Mesenchymal stem cell (in vitro differentiated cells and primary cell): ENCODE results near the gene RBMS3.

Experiments used
- DNase-seq: peaks from one replicate; pipeline ENCODE4 v3.0.0-alpha.2; 2013
- H2AFZ ChIP-seq: one replicate; pipeline ENCODE4 v1.6.1; 2013; ENCODE audit warnings: low read depth, mild to moderate bottlenecking, control low read depth, inconsistent platforms, low read length, moderate library complexity
- H2AK5ac ChIP-seq: 2 replicates; pipeline ENCODE4 v1.6.1; 2013; ENCODE audit warnings: low read length, moderate library complexity, mild to moderate bottlenecking, inconsistent platforms; ENCODE audit not compliant: severe bottlenecking
- H2BK120ac ChIP-seq: one replicate; pipeline ENCODE4 v1.6.1; 2013; ENCODE audit warnings: low read depth, mild to moderate bottlenecking, inconsistent platforms, low read length, moderate library complexity
- H2BK12ac ChIP-seq, 2 experiments: one replicate each; pipeline ENCODE4 v1.6.1; 2013; ENCODE audit warnings: inconsistent platforms in 2 of 2, low read length in 2 of 2, mild to moderate bottlenecking in 2 of 2, moderate library complexity in 2 of 2, control low read depth in 1 of 2
- H2BK15ac ChIP-seq: one replicate; pipeline ENCODE4 v1.6.1; 2013; ENCODE audit warnings: mild to moderate bottlenecking, low read depth, inconsistent platforms; ENCODE audit not compliant: poor library complexity, severe bottlenecking
- H2BK5ac ChIP-seq: 2 replicates; pipeline ENCODE4 v1.6.1; 2013; ENCODE audit warnings: low read depth, mild to moderate bottlenecking, low read length, control low read depth, inconsistent platforms; ENCODE audit not compliant: poor library complexity, severe bottlenecking
- H3K14ac ChIP-seq, 2 experiments: one replicate each; pipeline ENCODE4 v1.6.1; 2013; ENCODE audit warnings: inconsistent platforms in 2 of 2, low read length in 2 of 2, control low read depth in 1 of 2, mild to moderate bottlenecking in 1 of 2, moderate library complexity in 1 of 2
- H3K18ac ChIP-seq, 2 experiments: one replicate each; pipeline ENCODE4 v1.6.1; 2013; ENCODE audit warnings: inconsistent platforms in 2 of 2, low read length in 2 of 2, control low read depth in 1 of 2, low read depth in 1 of 2, mild to moderate bottlenecking in 1 of 2
- H3K23ac ChIP-seq, 2 experiments: one replicate each; pipeline ENCODE4 v1.6.1; 2013; ENCODE audit warnings: inconsistent platforms in 2 of 2, low read length in 2 of 2, mild to moderate bottlenecking in 2 of 2, moderate library complexity in 2 of 2, control low read depth in 1 of 2
- H3K27ac ChIP-seq: 2 replicates; pipeline ENCODE4 v1.5.1; 2013; ENCODE audit warnings: mild to moderate bottlenecking, moderate library complexity, low read length, control low read depth, inconsistent platforms; ENCODE audit not compliant: poor library complexity, severe bottlenecking
- H3K27me3 ChIP-seq, 2 experiments: 2 replicates each; pipeline versions ENCODE4 v1.6.1 to v1.7.0; 2013; ENCODE audit warnings: low read length in 2 of 2, mild to moderate bottlenecking in 2 of 2, moderate library complexity in 2 of 2, control low read depth in 1 of 2, inconsistent platforms in 1 of 2; ENCODE audit not compliant: control insufficient read depth in 1 of 2, insufficient read depth in 1 of 2
- H3K36me3 ChIP-seq, 2 experiments: 2 replicates each; pipeline versions ENCODE4 v1.6.1 to v1.7.0; 2013; ENCODE audit warnings: low read length in 2 of 2, control low read depth in 1 of 2, inconsistent platforms in 1 of 2, low read depth in 1 of 2, mild to moderate bottlenecking in 1 of 2; ENCODE audit not compliant: insufficient read depth in 2 of 2, control insufficient read depth in 1 of 2
- H3K4ac ChIP-seq, 2 experiments: one replicate each; pipeline ENCODE4 v1.6.1; 2013; ENCODE audit warnings: inconsistent platforms in 2 of 2, low read length in 2 of 2, mild to moderate bottlenecking in 2 of 2, moderate library complexity in 2 of 2, control low read depth in 1 of 2, low read depth in 1 of 2
- H3K4me1 ChIP-seq: 2 replicates; pipeline ENCODE4 v1.6.1; 2013; ENCODE audit warnings: low read depth, low read length, control low read depth; ENCODE audit not compliant: control insufficient read depth, insufficient read depth
- H3K4me2 ChIP-seq: 2 replicates; pipeline ENCODE4 v1.6.1; 2013; ENCODE audit warnings: low read length, mild to moderate bottlenecking, inconsistent platforms; ENCODE audit not compliant: poor library complexity, severe bottlenecking
- H3K4me3 ChIP-seq, 2 experiments: 2 replicates each; pipeline versions ENCODE4 v1.5.1 to v1.7.0; 2013; ENCODE audit warnings: low read length in 2 of 2, mild to moderate bottlenecking in 2 of 2, control low read depth in 1 of 2, low read depth in 1 of 2; ENCODE audit not compliant: insufficient read depth in 1 of 2
- H3K79me1 ChIP-seq: replicated peaks from 2 replicates; pipeline ENCODE4 v1.6.1; 2013; ENCODE audit warnings: mild to moderate bottlenecking, control low read depth, low read length, inconsistent platforms; ENCODE audit not compliant: poor library complexity, severe bottlenecking
- H3K9ac ChIP-seq: 2 replicates; pipeline ENCODE4 v1.7.0; 2013; ENCODE audit warnings: mild to moderate bottlenecking, low read length, moderate library complexity
- H3K9me3 ChIP-seq: 2 replicates; pipeline ENCODE4 v1.7.0; 2013; ENCODE audit warnings: mild to moderate bottlenecking, low read length; ENCODE audit not compliant: control insufficient read depth
- H4K8ac ChIP-seq: one replicate; pipeline ENCODE4 v1.6.1; 2013; ENCODE audit warnings: inconsistent platforms, mild to moderate bottlenecking, low read length, moderate library complexity
- H4K91ac ChIP-seq: one replicate; pipeline ENCODE4 v1.6.1; 2013; ENCODE audit warnings: mild to moderate bottlenecking, low read length, inconsistent platforms
- WGBS: methylation state at CpG from one replicate; pipeline ENCODE4 v1.1.7; 2013; ENCODE audit warnings: mixed read lengths; 5-methylcytosine and 5-hydroxymethylcytosine counted together

The RBMS3 gene

DNA sequence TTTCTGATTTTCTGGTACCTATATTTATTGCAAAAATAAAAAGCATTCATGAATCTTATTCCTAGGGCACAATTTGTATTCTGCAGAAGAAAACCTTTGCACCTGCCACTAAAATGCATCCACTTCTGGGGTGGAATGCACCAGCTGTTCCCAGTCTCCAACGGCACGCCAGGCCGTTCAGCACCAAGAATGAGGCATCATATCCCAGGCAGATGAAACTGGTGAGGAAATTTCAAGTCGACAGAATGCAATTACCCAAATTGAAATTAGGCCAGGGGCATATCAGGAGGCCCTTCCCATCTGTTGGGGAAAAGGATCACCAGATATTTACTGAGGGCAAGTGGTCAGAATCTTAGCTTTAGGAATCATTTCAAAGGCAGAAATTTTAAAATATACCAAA lies 13.6 kb upstream of the RBMS3 start:
- Histone ChIP-seq H3K36me3 (no peaks in the 10 kb centered on the region), H2BK15ac (no peak overlapping the region)
- 87% methylated on average over 4 of the region's 4 CpGs for WGBS

DNA sequence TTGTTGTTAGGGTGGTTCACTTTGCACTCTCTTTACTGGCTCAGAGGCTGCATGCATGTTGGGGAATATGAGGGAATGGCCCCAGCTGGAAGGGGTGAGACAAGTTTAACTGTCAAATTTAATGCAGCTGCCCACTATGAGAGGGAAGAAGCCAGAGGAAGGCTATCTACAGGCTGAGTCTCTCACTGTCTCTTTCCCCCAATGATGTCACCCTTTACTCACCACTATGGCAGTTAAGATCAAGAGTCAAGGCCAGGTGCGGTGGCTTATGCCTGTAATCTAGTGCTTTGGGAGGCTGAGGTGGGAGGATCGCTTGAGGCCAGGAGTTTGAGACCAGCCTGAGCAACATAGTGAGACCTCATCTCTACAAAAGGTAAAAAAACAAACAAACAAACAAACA lies 12.2 kb upstream of the RBMS3 start:
- WGBS: 86% methylated on average over 1 of the region's 2 CpGs
- DNase-seq: no peak
- H2BK15ac ChIP-seq: no peak overlapping the region

More for the DNA sequence above, 13.6 kb upstream of the RBMS3 start:
- H3K79me1 ChIP-seq: no peaks in the 10 kb centered on the region
- no peak overlapping the region for H3K4me2 ChIP-seq
- H2AFZ ChIP-seq: no peak overlapping the region
- H3K4ac ChIP-seq: no peak overlapping the region
- no peak overlapping the region for H3K9ac ChIP-seq
- DNase-seq: no peak
- H2AK5ac ChIP-seq: no peak overlapping the region
- H3K23ac ChIP-seq: no peak overlapping the region
- H4K8ac ChIP-seq: no peak overlapping the region
- no peak overlapping the region for H3K4me3 ChIP-seq
- no peak overlapping the region for H2BK5ac ChIP-seq
- no peak overlapping the region for H2BK120ac ChIP-seq
- H3K9me3 ChIP-seq: no peaks in the 10 kb centered on the region
- no peak overlapping the region for H3K14ac ChIP-seq
- no peaks in the 10 kb centered on the region for H3K27me3 ChIP-seq
- no peak overlapping the region for H3K27ac ChIP-seq
- H2BK12ac ChIP-seq: no peak overlapping the region
- H3K18ac ChIP-seq: no peak overlapping the region
- H4K91ac ChIP-seq: no peak overlapping the region
- no peaks in the 10 kb centered on the region for H3K4me1 ChIP-seq

GRCh38 chr3:29270752-29271151 lies 10.1 kb upstream of the RBMS3 start:
- no CpG with 5 or more reads among the region's 1 CpG for WGBS
- Histone ChIP-seq H4K8ac (no peak overlapping the region), H2AFZ (no peak overlapping the region), H3K4ac (no peak overlapping the region), H3K9me3 (no peaks in the 10 kb centered on the region), H3K36me3 (no peaks in the 10 kb centered on the region), H3K79me1 (peaks cover 4% of the 10 kb centered on the region), H2AK5ac (no peak overlapping the region), H3K23ac (no peak overlapping the region), H3K4me1 (no peaks in the 10 kb centered on the region), H3K27ac (no peak overlapping the region), H3K14ac (no peak overlapping the region), H3K4me2 (no peak overlapping the region), H2BK12ac (no peak overlapping the region), H2BK15ac (no peak overlapping the region), H4K91ac (no peak overlapping the region), H3K18ac (no peak overlapping the region), H3K9ac (no peak overlapping the region), H3K27me3 (no peaks in the 10 kb centered on the region), H3K4me3 (no peak overlapping the region), H2BK120ac (no peak overlapping the region), H2BK5ac (no peak overlapping the region)
- DNase-seq: no peak

More for the DNA sequence above, 12.2 kb upstream of the RBMS3 start:
- H2BK12ac ChIP-seq: no peak overlapping the region
- H2BK120ac ChIP-seq: no peak overlapping the region
- H3K27ac ChIP-seq: no peak overlapping the region
- no peaks in the 10 kb centered on the region for H3K4me1 ChIP-seq
- H3K4ac ChIP-seq: no peak overlapping the region
- no peak overlapping the region for H2AK5ac ChIP-seq
- H3K79me1 ChIP-seq: peaks cover 2% of the 10 kb centered on the region
- no peak overlapping the region for H3K23ac ChIP-seq
- H3K36me3 ChIP-seq: no peaks in the 10 kb centered on the region
- no peak overlapping the region for H2AFZ ChIP-seq
- no peak overlapping the region for H3K18ac ChIP-seq
- no peak overlapping the region for H2BK5ac ChIP-seq
- no peak overlapping the region for H3K9ac ChIP-seq
- no peak overlapping the region for H3K4me3 ChIP-seq
- no peaks in the 10 kb centered on the region for H3K9me3 ChIP-seq
- no peak overlapping the region for H4K8ac ChIP-seq
- H3K4me2 ChIP-seq: no peak overlapping the region
- no peak overlapping the region for H3K14ac ChIP-seq
- no peak overlapping the region for H4K91ac ChIP-seq
- no peaks in the 10 kb centered on the region for H3K27me3 ChIP-seq

DNA sequence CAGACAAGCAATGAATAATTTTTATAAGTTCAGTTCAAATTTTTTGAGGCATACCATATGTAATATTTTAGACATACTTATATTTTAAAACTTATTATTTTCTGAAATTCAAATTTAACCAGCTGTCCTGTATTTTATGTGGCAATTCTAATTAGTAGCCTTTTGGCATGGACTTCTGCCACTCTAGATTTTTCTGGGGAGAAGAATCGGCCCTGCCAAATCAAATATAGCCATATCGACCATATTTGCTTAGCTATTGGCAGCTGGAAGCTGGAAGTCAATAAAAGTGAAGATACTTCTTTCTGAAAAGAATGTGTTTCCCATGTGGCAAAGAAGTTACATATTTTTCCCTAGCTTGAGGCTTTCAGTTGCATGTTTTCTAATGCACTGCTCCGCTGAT lies 9.4 kb upstream of the RBMS3 start:
- H3K4ac ChIP-seq: no peak overlapping the region
- H3K79me1 ChIP-seq: peaks cover 4% of the 10 kb centered on the region
- H2BK15ac ChIP-seq: no peak overlapping the region
- H3K23ac ChIP-seq: no peak overlapping the region
- H3K18ac ChIP-seq: no peak overlapping the region
- H3K27me3 ChIP-seq: no peaks in the 10 kb centered on the region
- H3K4me1 ChIP-seq: no peaks in the 10 kb centered on the region
- no peaks in the 10 kb centered on the region for H3K9me3 ChIP-seq
- 93% methylated on average over 3 of the region's 3 CpGs for WGBS
- no peak overlapping the region for H3K14ac ChIP-seq
- H3K9ac ChIP-seq: no peak overlapping the region
- no peak overlapping the region for H2BK12ac ChIP-seq
- H3K36me3 ChIP-seq: no peaks in the 10 kb centered on the region
- H2AK5ac ChIP-seq: no peak overlapping the region
- H3K4me3 ChIP-seq: no peak overlapping the region
- H4K8ac ChIP-seq: no peak overlapping the region
- H3K4me2 ChIP-seq: no peak overlapping the region
- DNase-seq: no peak
- no peak overlapping the region for H2BK5ac ChIP-seq
- no peak overlapping the region for H2AFZ ChIP-seq
- H4K91ac ChIP-seq: no peak overlapping the region
- H3K27ac ChIP-seq: no peak overlapping the region
- H2BK120ac ChIP-seq: no peak overlapping the region
